ENCODE results near the gene C2orf15. TPM values are rescaled to one million over a fixed set of nuclear protein-coding genes. Genes with fewer than 3 reads are reported as not detected.

The C2orf15 gene, protein sequence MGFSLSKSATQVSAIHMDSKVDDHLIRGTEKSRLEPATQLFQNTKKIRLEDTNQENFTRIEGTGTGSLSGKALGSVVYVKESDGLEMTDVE
- 0.42 to 0.64 TPM (median 0.50 TPM) in 4 of 5 replicates, not detected in the other for total RNA-seq (2022; extraction: Qiagen RNA extraction; ENCODE audit: low read depth)

DNA sequence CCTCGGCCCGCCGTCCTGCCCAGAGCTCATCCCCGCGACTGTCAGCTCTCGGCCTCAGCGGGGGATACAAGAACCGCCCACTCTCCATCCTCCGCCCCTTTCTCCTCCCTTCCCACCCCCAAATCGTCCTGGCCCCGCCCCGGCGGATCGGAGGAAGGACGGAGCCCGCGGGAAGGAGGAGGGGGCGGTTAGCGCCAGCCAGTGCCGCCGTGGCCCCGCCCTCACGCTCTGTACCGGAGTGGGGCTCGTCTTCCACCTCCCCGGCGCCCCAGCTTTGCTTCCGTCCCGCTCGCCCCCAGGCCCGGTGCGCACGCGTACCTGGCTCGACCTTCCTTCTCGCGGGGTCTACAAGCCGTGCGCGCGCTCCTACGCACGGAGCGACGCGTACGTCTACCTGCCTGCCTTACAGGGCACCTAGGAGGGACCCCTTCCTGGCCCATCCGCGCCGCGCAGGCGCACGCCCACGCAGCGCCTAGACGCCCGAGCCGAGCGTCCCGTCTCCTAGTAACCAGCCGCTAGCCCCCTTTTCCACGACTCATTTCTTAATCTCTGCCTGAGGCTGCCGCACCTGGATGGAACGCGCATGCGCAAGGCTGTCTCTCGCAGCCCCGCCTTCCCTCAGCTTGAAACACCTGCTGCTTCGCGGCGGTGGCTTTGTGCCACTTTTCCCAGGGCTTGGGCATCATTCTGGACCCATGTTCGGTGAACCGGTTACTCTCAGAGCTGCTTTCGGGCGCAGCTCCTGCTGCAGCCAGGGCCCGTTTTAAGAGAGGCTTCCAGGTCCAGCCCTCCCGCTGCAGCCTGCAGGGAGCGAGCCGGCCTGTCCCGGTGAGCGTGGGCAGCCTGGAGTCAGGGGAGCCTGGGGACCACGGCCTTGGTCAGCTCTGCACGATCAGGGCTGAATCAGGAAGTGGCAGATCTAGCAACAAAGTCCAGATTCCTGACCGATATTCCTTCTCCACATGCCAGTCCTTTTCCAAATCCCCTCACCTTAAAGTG, at the start of gene C2orf15:
C2orf15 (plus strand) TSS at position 598 of the 999 bp plus-strand sequence. CDS start 8,852 bp downstream, outside the sequence.

DNA sequence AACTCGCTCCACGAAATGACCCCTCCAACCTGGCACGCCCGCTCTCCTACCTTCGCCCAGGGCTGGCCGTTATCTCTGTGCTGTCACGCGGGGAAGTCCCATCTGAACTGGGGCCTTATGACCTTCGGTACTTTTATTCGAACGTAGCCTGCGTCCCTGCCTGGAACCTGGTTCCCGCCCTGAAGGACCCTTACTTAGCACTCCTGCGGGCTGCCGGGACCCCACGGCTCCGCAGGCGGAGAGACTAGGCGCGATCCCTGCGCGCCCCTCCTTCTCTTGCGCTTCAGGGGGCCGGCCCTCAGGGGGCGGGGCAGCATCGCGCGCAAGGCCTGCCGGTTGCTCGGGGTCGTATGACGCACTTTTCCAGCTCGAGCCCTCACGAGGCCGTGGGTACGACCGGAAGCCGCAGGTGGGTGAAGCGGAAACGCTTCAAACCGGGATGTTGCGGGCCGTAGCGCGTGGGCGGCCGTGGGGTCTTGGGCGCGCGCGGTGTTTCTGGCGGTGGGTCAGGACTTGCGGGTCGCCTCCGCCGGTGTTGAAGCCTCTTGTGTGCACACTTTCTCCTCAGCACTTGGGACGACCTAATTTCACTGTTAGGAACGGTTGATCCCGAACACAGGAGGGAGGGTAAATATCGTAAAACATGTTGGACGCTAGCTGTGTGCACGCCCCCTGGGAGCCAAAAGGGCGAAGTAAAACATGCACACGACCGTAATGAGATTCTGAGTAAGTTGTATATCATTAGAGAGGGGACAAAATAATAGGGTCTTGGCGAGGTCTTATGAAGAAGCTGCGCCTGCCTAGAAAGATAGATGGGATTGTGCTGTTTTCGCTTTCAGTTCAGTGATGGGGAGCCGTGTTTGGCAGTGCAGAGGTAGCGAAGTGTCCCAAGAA, 13.4 kb downstream of the C2orf15 start, which contains the start of the genes LIPT1 and TSGA10:
LIPT1 (plus strand) TSS at position 325 of the 894 bp plus-strand sequence. CDS start 6,991 bp downstream, outside the sequence.
TSGA10 (minus strand) TSS at position 300 of the 894 bp plus-strand sequence. CDS start 45,503 bp downstream, outside the sequence.

DNA sequence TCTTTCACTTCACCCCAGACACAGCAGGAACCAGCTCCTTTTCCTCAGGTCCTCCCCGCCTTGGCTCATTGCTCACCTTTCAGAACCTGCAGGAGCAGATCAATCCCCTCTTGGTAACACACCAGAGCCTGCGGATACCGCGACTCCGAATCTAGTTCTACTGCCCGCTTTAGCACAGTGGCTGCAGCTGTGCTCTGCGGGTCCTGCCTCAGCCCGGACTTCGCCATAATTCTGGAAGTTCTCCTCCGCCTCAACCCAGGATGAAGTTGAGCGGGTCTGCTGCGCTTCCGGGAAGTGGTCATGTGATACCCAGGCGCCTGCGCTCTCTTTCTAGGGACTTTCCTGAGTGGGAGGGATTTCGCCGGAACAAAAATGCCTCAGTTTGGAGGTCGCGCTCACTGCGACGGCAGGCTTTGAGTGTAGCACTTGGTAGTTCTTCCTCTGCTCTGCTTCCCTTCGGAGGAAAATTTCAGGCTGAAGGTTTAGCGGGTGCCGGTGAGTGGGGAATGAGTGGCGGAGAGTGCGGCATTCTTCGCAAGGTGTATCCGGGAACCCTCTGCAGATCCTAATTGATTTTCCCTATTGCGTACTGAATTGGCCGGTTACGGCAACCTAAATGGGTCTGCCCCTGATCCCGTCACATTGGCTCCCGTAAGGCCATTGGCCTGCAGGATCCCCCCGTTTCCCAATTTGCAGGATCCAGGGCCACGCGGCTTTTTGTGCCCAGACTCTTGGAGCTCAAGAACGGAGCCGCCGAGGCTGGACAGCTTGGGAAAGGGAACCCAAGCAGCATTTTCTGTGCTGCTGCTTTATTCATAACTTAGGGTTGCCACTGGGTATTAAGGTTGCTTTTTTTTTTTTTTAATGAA, 39.5 kb downstream of the C2orf15 start, which contains the start of the genes MITD1 and MRPL30:
MITD1 (minus strand) TSS at position 304 of the 869 bp plus-strand sequence; CDS start at position 227, 77 bp downstream.
MRPL30 (plus strand) TSS at position 430 of the 869 bp plus-strand sequence. CDS start 5,020 bp downstream, outside the sequence.

Other genes with a start within 250 kb of the C2orf15 start
- gene CRACDL, start 205.5 kb upstream of the C2orf15 start, total RNA-seq (2022; extraction: Qiagen RNA extraction; ENCODE audit: low read depth), result 0.32 to 1.4 TPM (median 0.52 TPM) in 5 replicates
- 3.5 to 9.8 TPM (median 3.9 TPM) in 5 replicates for gene TSGA10, start 13.2 kb downstream of the C2orf15 start, total RNA-seq (2022; extraction: Qiagen RNA extraction; ENCODE audit: low read depth)
- 3.6 to 4.1 TPM (median 3.9 TPM) in 5 replicates for gene LIPT1, start 13.3 kb downstream of the C2orf15 start, total RNA-seq (2022; extraction: Qiagen RNA extraction; ENCODE audit: low read depth)
- gene MITD1, start 39.4 kb downstream of the C2orf15 start, total RNA-seq (2022; extraction: Qiagen RNA extraction; ENCODE audit: low read depth), result 17.3 to 30.8 TPM (median 26.5 TPM) in 5 replicates
- gene MRPL30, start 39.5 kb downstream of the C2orf15 start, total RNA-seq (2022; extraction: Qiagen RNA extraction; ENCODE audit: low read depth), result 27.6 to 64.9 TPM (median 33.8 TPM) in 5 replicates
- gene LYG2, start 114.0 kb downstream of the C2orf15 start, total RNA-seq (2022; extraction: Qiagen RNA extraction; ENCODE audit: low read depth), result 0.17 TPM in 1 of 5 replicates, not detected in the others
- 1.1 to 1.8 TPM (median 1.5 TPM) in 5 replicates for gene LYG1, start 159.5 kb downstream of the C2orf15 start, total RNA-seq (2022; extraction: Qiagen RNA extraction; ENCODE audit: low read depth)
- gene TXNDC9, start 194.6 kb downstream of the C2orf15 start, total RNA-seq (2022; extraction: Qiagen RNA extraction; ENCODE audit: low read depth), result 40.1 to 57.4 TPM (median 45.5 TPM) in 5 replicates
- 55.1 to 81.6 TPM (median 62.8 TPM) in 5 replicates for gene EIF5B, start 195.7 kb downstream of the C2orf15 start, total RNA-seq (2022; extraction: Qiagen RNA extraction; ENCODE audit: low read depth)

All from A549 treated with RU486 at 1 μM for 4 hours (cell line).